Neural progenitor cell (in vitro differentiated cells): ENCODE results near the gene HLA-DMA.

ENCODE experiments used
- CTCF ChIP-seq: fragments of 200-600 bp; sonication (generic); IDR thresholded peaks from 2 replicates; pipeline ENCODE4 v1.5.1; 2017; ENCODE audit warnings: antibody characterized with exemption, mild to moderate bottlenecking
- EZH2 ChIP-seq: fragments of 200-600 bp; sonication (generic); IDR thresholded peaks from 2 replicates; pipeline ENCODE4 v1.6.1; 2017; ENCODE audit warnings: antibody characterized with exemption, mild to moderate bottlenecking, moderate library complexity

GRCh38 chr6:32932132-32932868 is 20.6 kb downstream of the HLA-DMA start:
- TF ChIP-seq CTCF (no peak), EZH2 (no peak)
